H9 (cell line): ENCODE measurements around the gene PLXNC1. TPM values are rescaled to one million over a fixed set of nuclear protein-coding genes. Genes with fewer than 3 reads are reported as not detected.

Experiments used
- DNase-seq: peaks from one replicate; pipeline ENCODE4 v3.0.0-alpha.2; 2017
- H2AFZ ChIP-seq: one replicate; pipeline ENCODE4 v1.6.1; 2013; ENCODE audit warnings: mild to moderate bottlenecking, low read length, control low read depth, moderate library complexity
- H2AK5ac ChIP-seq: 2 replicates; pipeline ENCODE4 v1.6.1; 2013; ENCODE audit warnings: low read length, control low read depth, mixed read lengths; ENCODE audit not compliant: insufficient read length
- H2BK120ac ChIP-seq: one replicate; pipeline ENCODE4 v1.6.1; 2013; ENCODE audit warnings: low read depth, mild to moderate bottlenecking, low read length, control low read depth, inconsistent platforms; ENCODE audit not compliant: poor library complexity, severe bottlenecking
- H2BK12ac ChIP-seq: 2 replicates; pipeline ENCODE4 v1.6.1; 2013; ENCODE audit warnings: low read length, control low read depth, mixed read lengths, low read depth; ENCODE audit not compliant: insufficient read length
- H2BK15ac ChIP-seq: 2 replicates; pipeline ENCODE4 v1.6.1; 2013; ENCODE audit warnings: low read depth, low read length, control low read depth
- H2BK20ac ChIP-seq: one replicate; pipeline ENCODE4 v1.6.1; 2013; ENCODE audit warnings: low read depth, mild to moderate bottlenecking, low read length, control low read depth, inconsistent platforms; ENCODE audit not compliant: poor library complexity, severe bottlenecking
- H2BK5ac ChIP-seq: 2 replicates; pipeline ENCODE4 v1.6.1; 2013; ENCODE audit warnings: low read length, control low read depth, mixed read lengths; ENCODE audit not compliant: insufficient read length
- H3K14ac ChIP-seq: 2 replicates; pipeline ENCODE4 v1.6.1; 2013; ENCODE audit warnings: low read length, control low read depth; ENCODE audit not compliant: insufficient read depth
- H3K18ac ChIP-seq: 2 replicates; pipeline ENCODE4 v1.6.1; 2013; ENCODE audit warnings: low read depth, mild to moderate bottlenecking, mixed read lengths, low read length, control low read depth; ENCODE audit not compliant: insufficient read length
- H3K23ac ChIP-seq: 2 replicates; pipeline ENCODE4 v1.6.1; 2013; ENCODE audit warnings: low read length, control low read depth, mixed read lengths, low read depth; ENCODE audit not compliant: insufficient read length
- H3K23me2 ChIP-seq: 2 replicates; pipeline ENCODE4 v1.6.1; 2013; ENCODE audit warnings: low read depth, mild to moderate bottlenecking, mixed read lengths, low read length, control low read depth; ENCODE audit not compliant: insufficient read length, poor library complexity, severe bottlenecking
- H3K27ac ChIP-seq: 2 replicates; pipeline ENCODE4 v1.5.1; 2013; ENCODE audit warnings: low read length, control low read depth, mixed read lengths, low read depth; ENCODE audit not compliant: insufficient read length
- H3K27me3 ChIP-seq: 2 replicates; pipeline ENCODE4 v1.6.1; 2013; ENCODE audit warnings: low read length, control low read depth, inconsistent platforms; ENCODE audit not compliant: insufficient read depth
- H3K4ac ChIP-seq: 2 replicates; pipeline ENCODE4 v1.6.1; 2013; ENCODE audit warnings: low read depth, mild to moderate bottlenecking, control low read depth, inconsistent platforms, low read length, moderate library complexity
- H3K4me1 ChIP-seq: 2 replicates; pipeline ENCODE4 v1.6.1; 2013; ENCODE audit warnings: low read length, control low read depth, inconsistent platforms; ENCODE audit not compliant: insufficient read depth
- H3K4me2 ChIP-seq: 2 replicates; pipeline ENCODE4 v1.6.1; 2013; ENCODE audit warnings: low read length, control low read depth, mixed read lengths; ENCODE audit not compliant: insufficient read length, insufficient read depth
- H3K56ac ChIP-seq: 2 replicates; pipeline ENCODE4 v1.6.1; 2013; ENCODE audit warnings: low read depth, mild to moderate bottlenecking, mixed read lengths, low read length, control low read depth; ENCODE audit not compliant: insufficient read length
- H3K79me1 ChIP-seq: 2 replicates; pipeline ENCODE4 v1.6.1; 2013; ENCODE audit warnings: low read depth, mild to moderate bottlenecking, moderate library complexity, low read length, control low read depth, inconsistent platforms; ENCODE audit not compliant: insufficient read depth, poor library complexity, severe bottlenecking
- H3K79me2 ChIP-seq: 2 replicates; pipeline ENCODE4 v1.6.1; 2013; ENCODE audit warnings: low read length, control low read depth, inconsistent platforms; ENCODE audit not compliant: insufficient read depth
- H3K9ac ChIP-seq: 2 replicates; pipeline ENCODE4 v1.6.1; 2013; ENCODE audit warnings: low read length, control low read depth, mixed read lengths; ENCODE audit not compliant: insufficient read length; ENCODE audit errors: extremely low read depth
- H3K9me3 ChIP-seq: one replicate; pipeline ENCODE4 v1.6.1; 2013; ENCODE audit warnings: low read depth, low read length, inconsistent platforms; ENCODE audit not compliant: control insufficient read depth
- H3T11ph ChIP-seq: one replicate; pipeline ENCODE4 v1.6.1; 2013; ENCODE audit warnings: mild to moderate bottlenecking, low read length, control low read depth, inconsistent platforms
- H4K20me1 ChIP-seq: one replicate; pipeline ENCODE4 v1.6.1; 2013; ENCODE audit not compliant: control insufficient read depth, insufficient read length, insufficient read depth
- H4K5ac ChIP-seq: 2 replicates; pipeline ENCODE4 v1.6.1; 2013; ENCODE audit warnings: low read depth, mild to moderate bottlenecking, mixed read lengths, low read length, control low read depth; ENCODE audit not compliant: insufficient read length
- H4K8ac ChIP-seq: replicated peaks from 2 replicates; pipeline ENCODE4 v1.6.1; 2013; ENCODE audit warnings: low read length, control low read depth, mixed read lengths, low read depth; ENCODE audit not compliant: insufficient read length
- H4K91ac ChIP-seq: 2 replicates; pipeline ENCODE4 v1.6.1; 2013; ENCODE audit warnings: low read depth, mild to moderate bottlenecking, moderate library complexity, mixed read lengths, low read length, control low read depth; ENCODE audit not compliant: insufficient read length
- H3K27ac Mint-ChIP-seq, 3 experiments: 2 replicates in 2 of 3; 3 replicates in 1 of 3; pipeline ENCODE4 v1.8.0; 2020 to 2021; ENCODE audit warnings: mixed read lengths in 3 of 3, mild to moderate bottlenecking in 1 of 3, moderate library complexity in 1 of 3
- H3K27me3 Mint-ChIP-seq: 2 replicates; pipeline ENCODE4 v1.8.0; 2021; ENCODE audit warnings: low read depth, mild to moderate bottlenecking, moderate library complexity, mixed read lengths
- H3K36me3 Mint-ChIP-seq, 3 experiments: 2 replicates in 2 of 3; 3 replicates in 1 of 3; pipeline ENCODE4 v1.8.0; 2020 to 2021; ENCODE audit warnings: low read depth in 3 of 3, mixed read lengths in 3 of 3; ENCODE audit not compliant: insufficient read depth in 1 of 3
- H3K4me1 Mint-ChIP-seq, 2 experiments: 2 replicates each; pipeline ENCODE4 v1.8.0; 2020; ENCODE audit warnings: mixed read lengths in 2 of 2
- H3K4me3 Mint-ChIP-seq, 2 experiments: 2 replicates in 1 of 2; 3 replicates in 1 of 2; pipeline ENCODE4 v1.8.0; 2020 to 2021; ENCODE audit warnings: mild to moderate bottlenecking in 2 of 2, mixed read lengths in 2 of 2, moderate library complexity in 1 of 2
- H3K9me3 Mint-ChIP-seq, 2 experiments: 2 replicates in 1 of 2; 3 replicates in 1 of 2; pipeline ENCODE4 v1.8.0; 2020; ENCODE audit warnings: mild to moderate bottlenecking in 2 of 2, mixed read lengths in 2 of 2, moderate library complexity in 1 of 2
- CTCF ChIP-seq: fragments of 200-600 bp; sonication (generic); conservative IDR thresholded peaks from 3 replicates; pipeline ENCODE4 v1.8.0; 2021; ENCODE audit warnings: antibody characterized with exemption, mild to moderate bottlenecking
- WGBS: extraction: QIAGEN DNeasy Blood & Tissue Kit; methylation state at CpG from one replicate; pipeline ENCODE4 v1.1.7; 2013; ENCODE audit warnings: missing lambda C conversion rate, low lambda C conversion rate, mixed read lengths; ENCODE audit not compliant: insufficient read length; ENCODE audit errors: extremely low coverage; 5-methylcytosine and 5-hydroxymethylcytosine counted together
- total RNA-seq: library from RNA; stranded (reverse); gene quantifications from 2 replicates; pipeline ENCODE4 v1.2.1, GENCODE V29; 2021

PLXNC1 gene
- total RNA-seq, 1 experiment from 2014 or later, result 1.2 TPM

- H2BK120ac ChIP-seq, result no peak overlapping the region
- no peak overlapping the region for H2AFZ ChIP-seq
- H3K14ac ChIP-seq, result no peak overlapping the region
- no peak overlapping the region for H4K5ac ChIP-seq
- no peak overlapping the region for H3K56ac ChIP-seq
- no peaks in the 10 kb centered on the region for H3K79me1 ChIP-seq
- H3K9me3 ChIP-seq, result no peaks in the 10 kb centered on the region
- H3K23me2 ChIP-seq, result peaks cover 5% of the 10 kb centered on the region
- no CpG with 5 or more reads among the region's 7 CpGs for WGBS
- no peak overlapping the region for H3T11ph ChIP-seq
- H3K4me1 Mint-ChIP-seq, result peaks cover 14 to 17% of the 10 kb centered on the region in 2 experiments
- no peak overlapping the region for H4K8ac ChIP-seq
- H3K4me1 ChIP-seq, result no peaks in the 10 kb centered on the region
- H2BK15ac ChIP-seq, result no peak overlapping the region
- no peak overlapping the region for H2BK12ac ChIP-seq
- H3K27ac ChIP-seq, result no peak overlapping the region
- H3K27me3 Mint-ChIP-seq, result peaks cover 76% of the 10 kb centered on the region
- no peaks in the 10 kb centered on the region; a peak in 1 of 5 replicates for H3K9me3 Mint-ChIP-seq
- H4K91ac ChIP-seq, result no peak overlapping the region
- no peak overlapping the region for H3K27ac Mint-ChIP-seq
- no peaks in the 10 kb centered on the region for H4K20me1 ChIP-seq
- no peak for TF ChIP-seq CTCF
- H2AK5ac ChIP-seq, result no peak overlapping the region
- no peak overlapping the region for H2BK20ac ChIP-seq
- no peak overlapping the region for H3K9ac ChIP-seq
- no peak for DNase-seq
- peaks cover 17% of the 10 kb centered on the region for H3K27me3 ChIP-seq
- H3K4me3 Mint-ChIP-seq, result no peak overlapping the region
- no peak overlapping the region for H3K18ac ChIP-seq
- no peaks in the 10 kb centered on the region for H3K79me2 ChIP-seq
- no peak overlapping the region for H2BK5ac ChIP-seq
- H3K23ac ChIP-seq, result no peak overlapping the region
- no peak overlapping the region for H3K4ac ChIP-seq
- no peaks in the 10 kb centered on the region for H3K36me3 Mint-ChIP-seq
- no peak overlapping the region for H3K4me2 ChIP-seq
These were observed 4.9 kb upstream of the PLXNC1 start for GRCh38 chr12:94143438-94143837.
